Heart left ventricle (tissue), 13 donors: ENCODE results near the gene NAXD.

Source experiments
- POLR2A ChIP-seq, 2 donors: fragments of 450-650 bp; IDR thresholded peaks; one replicate each; pipeline ENCODE4 v1.6.1; 2017; ENCODE audit warnings: antibody characterized with exemption in 2 of 2, mild to moderate bottlenecking in 2 of 2, moderate library complexity in 2 of 2
- TF ChIP-seq, protein P1 (sequence below), 12 donors: fragments of 200-600 bp; sonication (generic) in 4 of 12; IDR thresholded peaks; one replicate each; pipeline versions ENCODE4 v1.5.0 to v1.8.0; 2018 to 2022; ENCODE audit warnings: antibody characterized with exemption in 12 of 12, mild to moderate bottlenecking in 5 of 12
- donor health status: ischemic (EF 13 %, LVEDD 7.1; RV severe dilation, severe dysfunction).
- donor health status: DM: no; HTN: yes; CAD: no.
- donor health status: DM: no; HTN: no; CAD: no.
- donor health status: ischemic (EF 25% LVEDD 6.9; RV normal size, moderate dysfunction).
- donor health status: ischemic (EF 25% LVEDD 5.7; RV mildly dilated, moderate dysfunction).
- donor health status: ischemic (EF 35%, LVEDD 5.7; RV mildly dilated, moderate dysfunction).
- donor health status: nonischemic (EF 11% LVEDD 7.7; RV severe dilation, severe dysfunction).
- donor health status: DM: yes; HTN: yes; CAD: no.
- donor health status: PGD.
- donor health status: ischemic (EF 29% LVEDD 5.4; RV normal size, mild dysfunction).
- donor health status: nonischemic (EF 23%, LVEDD 6.1; RV moderate dilation, normal function).

GRCh38 chr13:110653851-110654250, 38.5 kb downstream of the NAXD start:
- TF ChIP-seq POLR2A (IDR thresholded peaks at IDR 0.05): no peak
- TF ChIP-seq, protein P1, sequence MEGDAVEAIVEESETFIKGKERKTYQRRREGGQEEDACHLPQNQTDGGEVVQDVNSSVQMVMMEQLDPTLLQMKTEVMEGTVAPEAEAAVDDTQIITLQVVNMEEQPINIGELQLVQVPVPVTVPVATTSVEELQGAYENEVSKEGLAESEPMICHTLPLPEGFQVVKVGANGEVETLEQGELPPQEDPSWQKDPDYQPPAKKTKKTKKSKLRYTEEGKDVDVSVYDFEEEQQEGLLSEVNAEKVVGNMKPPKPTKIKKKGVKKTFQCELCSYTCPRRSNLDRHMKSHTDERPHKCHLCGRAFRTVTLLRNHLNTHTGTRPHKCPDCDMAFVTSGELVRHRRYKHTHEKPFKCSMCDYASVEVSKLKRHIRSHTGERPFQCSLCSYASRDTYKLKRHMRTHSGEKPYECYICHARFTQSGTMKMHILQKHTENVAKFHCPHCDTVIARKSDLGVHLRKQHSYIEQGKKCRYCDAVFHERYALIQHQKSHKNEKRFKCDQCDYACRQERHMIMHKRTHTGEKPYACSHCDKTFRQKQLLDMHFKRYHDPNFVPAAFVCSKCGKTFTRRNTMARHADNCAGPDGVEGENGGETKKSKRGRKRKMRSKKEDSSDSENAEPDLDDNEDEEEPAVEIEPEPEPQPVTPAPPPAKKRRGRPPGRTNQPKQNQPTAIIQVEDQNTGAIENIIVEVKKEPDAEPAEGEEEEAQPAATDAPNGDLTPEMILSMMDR (IDR thresholded peaks at IDR 0.05): no peak
